ENCODE results near the gene TLCD2.
"Not testable (repeated sequence)": the region's sequence is repeated elsewhere in the genome, so short reads cannot be mapped to it uniquely, and the experiment has no call there.

TLCD2 gene

GRCh38 chr17:1743088-1743439 is 32.9 kb upstream of the TLCD2 start:
- Mint-ChIP-seq H3K4me1 (no peaks in the 10 kb centered on the region), H3K36me3 (peaks cover 6% of the 10 kb centered on the region in 2 donors), H3K4me3 (no peak overlapping the region), H3K9me3 (peaks cover 0 to 2% of the 10 kb centered on the region in 2 donors), H3K27me3 (no peaks in the 10 kb centered on the region), H3K27ac (no peak overlapping the region)
- DNase-seq = no peak
- ATAC-seq (replicated peaks) = no peak

- no peak for ATAC-seq (replicated peaks)
- H3K9me3 Mint-ChIP-seq = peaks cover 0 to 2% of the 10 kb centered on the region in 2 donors
Measured at GRCh38 chr17:1742371-1743087, 32.4 kb upstream of the TLCD2 start, which contains the start of gene SERPINF2. TSS of gene SERPINF2 (plus strand) at chr17:1742871. CDS start at chr17:1744996, 2,125 bp downstream.

GRCh38 chr17:1741899-1742298 is 31.7 kb upstream of the TLCD2 start:
- H3K9me3 Mint-ChIP-seq; H3K4me3 Mint-ChIP-seq; H3K27me3 Mint-ChIP-seq; H3K4me1 Mint-ChIP-seq; H3K27ac Mint-ChIP-seq; DNase-seq; ATAC-seq (replicated peaks): not testable (repeated sequence)
- peaks cover 17 to 18% of the 10 kb centered on the region in 2 donors for H3K36me3 Mint-ChIP-seq

More at GRCh38 chr17:1742371-1743087, 32.4 kb upstream of the TLCD2 start, which contains the start of gene SERPINF2:
- no peak for DNase-seq
- H3K27ac Mint-ChIP-seq = peak within 1 kb of the TSS; percentile 47
- H3K4me1 Mint-ChIP-seq = no peaks in the 10 kb centered on the region
- peaks cover 11% of the 10 kb centered on the region in 2 donors for H3K36me3 Mint-ChIP-seq
- no peak within 1 kb of the TSS for H3K4me3 Mint-ChIP-seq
- H3K27me3 Mint-ChIP-seq = no peaks in the 10 kb centered on the region

GRCh38 chr17:1737531-1738291 is 27.5 kb upstream of the TLCD2 start:
- Mint-ChIP-seq H3K27me3 (no peaks in the 10 kb centered on the region), H3K4me3 (no peak overlapping the region), H3K4me1 (peaks cover 17 to 41% of the 10 kb centered on the region in 2 donors), H3K9me3 (peaks cover 0 to 2% of the 10 kb centered on the region in 2 donors), H3K36me3 (peaks cover 37 to 44% of the 10 kb centered on the region in 2 donors), H3K27ac (no peak overlapping the region)
- DNase-seq = no peak
- ATAC-seq (replicated peaks) = no peak

- H3K27ac Mint-ChIP-seq = peak overlapping the region; percentile 69
- ATAC-seq (replicated peaks) (peak; percentile 54 to 66), DNase-seq (peak; percentile 48)
- H3K4me1 Mint-ChIP-seq = peaks cover 20 to 48% of the 10 kb centered on the region in 2 donors
- H3K36me3 Mint-ChIP-seq = peaks cover 37 to 47% of the 10 kb centered on the region in 2 donors
- H3K27me3 Mint-ChIP-seq = no peaks in the 10 kb centered on the region
- peak overlapping the region in 1 of 2 donors; percentile 50 for H3K4me3 Mint-ChIP-seq
- H3K9me3 Mint-ChIP-seq = peaks cover 0 to 2% of the 10 kb centered on the region in 2 donors
Measured at GRCh38 chr17:1736348-1737281, 26.4 kb upstream of the TLCD2 start.

GRCh38 chr17:1735834-1736347 is 25.7 kb upstream of the TLCD2 start:
- DNase-seq (no peak), ATAC-seq (replicated peaks) (no peak)
- H3K27ac Mint-ChIP-seq = no peak overlapping the region
- no peak overlapping the region for H3K4me3 Mint-ChIP-seq
- no peaks in the 10 kb centered on the region for H3K27me3 Mint-ChIP-seq
- H3K36me3 Mint-ChIP-seq = peaks cover 37 to 50% of the 10 kb centered on the region in 2 donors
- peaks cover 0 to 2% of the 10 kb centered on the region in 2 donors for H3K9me3 Mint-ChIP-seq
- H3K4me1 Mint-ChIP-seq = peaks cover 22 to 48% of the 10 kb centered on the region in 2 donors

- DNase-seq = no peak
- no peak overlapping the region for H3K27ac Mint-ChIP-seq
- peaks cover 37 to 50% of the 10 kb centered on the region in 2 donors for H3K36me3 Mint-ChIP-seq
Measured at GRCh38 chr17:1735418-1735817, 25.2 kb upstream of the TLCD2 start.

GRCh38 chr17:1733759-1734158 is 23.6 kb upstream of the TLCD2 start:
- DNase-seq (no peak), ATAC-seq (replicated peaks) (no peak)
- no peaks in the 10 kb centered on the region for H3K27me3 Mint-ChIP-seq
- H3K27ac Mint-ChIP-seq = no peak overlapping the region
- no peak overlapping the region for H3K4me3 Mint-ChIP-seq
- peaks cover 42 to 60% of the 10 kb centered on the region in 2 donors for H3K36me3 Mint-ChIP-seq
- peaks cover 29 to 61% of the 10 kb centered on the region in 2 donors for H3K4me1 Mint-ChIP-seq
- H3K9me3 Mint-ChIP-seq = peaks cover 0 to 2% of the 10 kb centered on the region in 2 donors

More at GRCh38 chr17:1735418-1735817, 25.2 kb upstream of the TLCD2 start:
- H3K4me1 Mint-ChIP-seq = peaks cover 22 to 48% of the 10 kb centered on the region in 2 donors
- no peak for ATAC-seq (replicated peaks)
- H3K27me3 Mint-ChIP-seq = no peaks in the 10 kb centered on the region
- H3K9me3 Mint-ChIP-seq = peaks cover 0 to 2% of the 10 kb centered on the region in 2 donors
- H3K4me3 Mint-ChIP-seq = no peak overlapping the region

- peak; percentile 47 for DNase-seq
- Mint-ChIP-seq H3K4me1 (peaks cover 33 to 70% of the 10 kb centered on the region in 2 donors), H3K27ac (peak overlapping the region; percentile 69), H3K4me3 (peak overlapping the region; percentile 34 to 56), H3K9me3 (no peaks in the 10 kb centered on the region), H3K36me3 (peaks cover 40 to 59% of the 10 kb centered on the region in 2 donors), H3K27me3 (no peaks in the 10 kb centered on the region)
- peak; percentile 84 to 88 for ATAC-seq (replicated peaks)
Measured at GRCh38 chr17:1732833-1733321, 22.7 kb upstream of the TLCD2 start.

GRCh38 chr17:1732241-1732832 is 22.2 kb upstream of the TLCD2 start:
- Mint-ChIP-seq H3K36me3 (peaks cover 37 to 56% of the 10 kb centered on the region in 2 donors), H3K4me3 (peak overlapping the region in 1 of 2 donors; percentile 56), H3K9me3 (no peaks in the 10 kb centered on the region), H3K27me3 (no peaks in the 10 kb centered on the region), H3K4me1 (peaks cover 33 to 73% of the 10 kb centered on the region in 2 donors), H3K27ac (peak overlapping the region; percentile 69)
- ATAC-seq (replicated peaks) (no peak), DNase-seq (no peak)

- H3K27me3 Mint-ChIP-seq = no peaks in the 10 kb centered on the region
- no peak overlapping the region for H3K27ac Mint-ChIP-seq
- no peak overlapping the region for H3K4me3 Mint-ChIP-seq
- ATAC-seq (replicated peaks) (no peak), DNase-seq (no peak)
- H3K36me3 Mint-ChIP-seq = peaks cover 27 to 46% of the 10 kb centered on the region in 2 donors
- H3K9me3 Mint-ChIP-seq = no peaks in the 10 kb centered on the region
- H3K4me1 Mint-ChIP-seq = peaks cover 30 to 63% of the 10 kb centered on the region in 2 donors
Measured at GRCh38 chr17:1731194-1731506, 21.0 kb upstream of the TLCD2 start.

GRCh38 chr17:1730326-1731193 is 20.4 kb upstream of the TLCD2 start:
- no peak for DNase-seq
- no peak overlapping the region for H3K4me3 Mint-ChIP-seq
- H3K27ac Mint-ChIP-seq = no peak overlapping the region
- H3K9me3 Mint-ChIP-seq = no peaks in the 10 kb centered on the region
- peaks cover 32 to 65% of the 10 kb centered on the region in 2 donors for H3K4me1 Mint-ChIP-seq
- H3K27me3 Mint-ChIP-seq = no peaks in the 10 kb centered on the region
- no peak for ATAC-seq (replicated peaks)
- H3K36me3 Mint-ChIP-seq = peaks cover 26 to 45% of the 10 kb centered on the region in 2 donors
